ENCODE measurements around the gene DHRS11. TPM values are rescaled to one million over a fixed set of nuclear protein-coding genes. Genes with fewer than 3 reads are reported as not detected.

Gene DHRS11
- total and polyA plus RNA-seq, 2 experiments from 2014 or later, result 3.1 to 4.7 TPM

GRCh38 chr17:36550491-36551417, 40.9 kb upstream of the DHRS11 start:
- Histone ChIP-seq H3K4me2 (ENCODE audit: unreplicated experiment) (no peak overlapping the region), H3K36me3 (ENCODE audit: low read depth) (peaks cover 22% of the 10 kb centered on the region), H3K9me3 (ENCODE audit: low read depth) (no peaks in the 10 kb centered on the region), H3K79me2 (ENCODE audit: insufficient read depth) (peaks cover 100% of the 10 kb centered on the region), H3K4me3 (no peak overlapping the region), H3K9ac (no peak overlapping the region), H3K27me3 (replicated peaks; ENCODE audit: insufficient read depth) (no peaks in the 10 kb centered on the region), H3K4me1 (ENCODE audit: insufficient read depth) (peaks cover 24% of the 10 kb centered on the region), H4K20me1 (ENCODE audit: insufficient read depth) (peaks cover 43% of the 10 kb centered on the region), H2AFZ (no peak overlapping the region), H3F3A (ENCODE audit: insufficient read depth) (peaks cover 28% of the 10 kb centered on the region), H3K27ac (no peak overlapping the region), H3K9me2 (ENCODE audit: insufficient read depth) (no peaks in the 10 kb centered on the region)
- TF ChIP-seq EZH2 (IDR thresholded peaks at IDR 0.05; ENCODE audit: insufficient read depth, poor library complexity, severe bottlenecking), result no peak
- no peak for TF ChIP-seq EZH2phosphoT487 (IDR thresholded peaks at IDR 0.05; ENCODE audit: insufficient read depth, low read depth)
- WGBS, 2 experiments (ENCODE audit: low coverage in 1 of 2, low lambda C conversion rate in 2 of 2, missing lambda C conversion rate in 2 of 2), result 97 to 99% methylated on average over 8 of the region's 8 CpGs
- in situ Hi-C loops (cut with MboI), result no loop called here
- no peak for DNase-seq

- in situ Hi-C loops (cut with MboI), result no loop called here
- DNase-seq, result no peak
- 85 to 90% methylated on average over 3 of the region's 3 CpGs for WGBS, 2 experiments (ENCODE audit: low coverage in 1 of 2, low lambda C conversion rate in 2 of 2, missing lambda C conversion rate in 2 of 2)
- Histone ChIP-seq H3K4me1 (ENCODE audit: insufficient read depth) (peaks cover 11% of the 10 kb centered on the region), H3K9me3 (ENCODE audit: low read depth) (no peaks in the 10 kb centered on the region), H3K27ac (no peak overlapping the region), H3K9ac (no peak overlapping the region), H4K20me1 (ENCODE audit: insufficient read depth) (peaks cover 42% of the 10 kb centered on the region), H3K4me3 (no peak overlapping the region), H2AFZ (no peak overlapping the region), H3K36me3 (ENCODE audit: low read depth) (peaks cover 40% of the 10 kb centered on the region), H3K79me2 (ENCODE audit: insufficient read depth) (peaks cover 100% of the 10 kb centered on the region), H3F3A (ENCODE audit: insufficient read depth) (peaks cover 15% of the 10 kb centered on the region), H3K27me3 (replicated peaks; ENCODE audit: insufficient read depth) (no peaks in the 10 kb centered on the region), H3K4me2 (ENCODE audit: unreplicated experiment) (no peak overlapping the region), H3K9me2 (ENCODE audit: insufficient read depth) (no peaks in the 10 kb centered on the region)
- TF ChIP-seq EZH2phosphoT487 (IDR thresholded peaks at IDR 0.05; ENCODE audit: insufficient read depth, low read depth) (no peak), EZH2 (IDR thresholded peaks at IDR 0.05; ENCODE audit: insufficient read depth, poor library complexity, severe bottlenecking) (no peak)
Measured at GRCh38 chr17:36553459-36553858, 38.2 kb upstream of the DHRS11 start.

GRCh38 chr17:36566081-36566480, 25.6 kb upstream of the DHRS11 start:
- no peak overlapping the region for H3K4me2 ChIP-seq (ENCODE audit: unreplicated experiment)
- no peaks in the 10 kb centered on the region for H3K9me3 ChIP-seq (ENCODE audit: low read depth)
- H3F3A ChIP-seq (ENCODE audit: insufficient read depth), result peaks cover 11% of the 10 kb centered on the region; the same call in 1 of the 2 replicates
- no peak for DNase-seq
- H3K9ac ChIP-seq, result no peak overlapping the region
- H3K27me3 ChIP-seq (replicated peaks; ENCODE audit: insufficient read depth), result no peaks in the 10 kb centered on the region
- H3K9me2 ChIP-seq (ENCODE audit: insufficient read depth), result no peaks in the 10 kb centered on the region
- peaks cover 100% of the 10 kb centered on the region for H3K79me2 ChIP-seq (ENCODE audit: insufficient read depth)
- H3K36me3 ChIP-seq (ENCODE audit: low read depth), result peaks cover 66% of the 10 kb centered on the region
- H4K20me1 ChIP-seq (ENCODE audit: insufficient read depth), result peaks cover 4% of the 10 kb centered on the region; the same call in 1 of the 2 replicates
- no peak for TF ChIP-seq EZH2 (IDR thresholded peaks at IDR 0.05; ENCODE audit: insufficient read depth, poor library complexity, severe bottlenecking)
- no peak for TF ChIP-seq EZH2phosphoT487 (IDR thresholded peaks at IDR 0.05; ENCODE audit: insufficient read depth, low read depth)
- no peak overlapping the region for H3K27ac ChIP-seq
- H2AFZ ChIP-seq, result no peak overlapping the region
- no peak overlapping the region for H3K4me3 ChIP-seq
- 96 to 98% methylated on average over 4 of the region's 4 CpGs for WGBS, 2 experiments (ENCODE audit: low coverage in 1 of 2, low lambda C conversion rate in 2 of 2, missing lambda C conversion rate in 2 of 2)
- in situ Hi-C loops (cut with MboI), result no loop called here
- H3K4me1 ChIP-seq (ENCODE audit: insufficient read depth), result no peaks in the 10 kb centered on the region

- Histone ChIP-seq H3F3A (ENCODE audit: insufficient read depth) (peaks cover 39% of the 10 kb centered on the region), H3K36me3 (ENCODE audit: low read depth) (peaks cover 60% of the 10 kb centered on the region), H3K4me3 (no peak overlapping the region), H4K20me1 (ENCODE audit: insufficient read depth) (peaks cover 14% of the 10 kb centered on the region; the same call in 1 of the 2 replicates), H3K4me1 (ENCODE audit: insufficient read depth) (peaks cover 13% of the 10 kb centered on the region), H3K9me2 (ENCODE audit: insufficient read depth) (no peaks in the 10 kb centered on the region), H3K9ac (no peak overlapping the region), H2AFZ (no peak overlapping the region), H3K9me3 (ENCODE audit: low read depth) (no peaks in the 10 kb centered on the region), H3K27ac (no peak overlapping the region), H3K4me2 (ENCODE audit: unreplicated experiment) (no peak overlapping the region), H3K27me3 (replicated peaks; ENCODE audit: insufficient read depth) (no peaks in the 10 kb centered on the region), H3K79me2 (ENCODE audit: insufficient read depth) (peaks cover 95% of the 10 kb centered on the region)
- 86 to 89% methylated on average over 12 of the region's 12 CpGs for WGBS, 2 experiments (ENCODE audit: low coverage in 1 of 2, low lambda C conversion rate in 2 of 2, missing lambda C conversion rate in 2 of 2)
- in situ Hi-C loops (cut with MboI), result no loop called here
- DNase-seq, result no peak
- no peak for TF ChIP-seq EZH2phosphoT487 (IDR thresholded peaks at IDR 0.05; ENCODE audit: insufficient read depth, low read depth)
- no peak for TF ChIP-seq EZH2 (IDR thresholded peaks at IDR 0.05; ENCODE audit: insufficient read depth, poor library complexity, severe bottlenecking)
Measured at GRCh38 chr17:36575028-36575427, 16.7 kb upstream of the DHRS11 start.

Data from GM23248 (cell line).